ENCODE results near the gene FARP2. TPM values are rescaled to one million over a fixed set of nuclear protein-coding genes. Genes with fewer than 3 reads are reported as not detected.
"Not testable (repeated sequence)": the region's sequence is repeated elsewhere in the genome, so short reads cannot be mapped to it uniquely, and the experiment has no call there.

FARP2 gene
- total and polyA plus RNA-seq, 10 of the 15 experiments (the other 5 are each of a cell fraction or from before 2014, with no cell fraction given) = 5.5 to 67.5 (median 36.8) TPM

GRCh38 chr2:241522477-241522876, 166.4 kb downstream of the FARP2 start:
- Histone ChIP-seq H3K4me3 (no peak overlapping the region), H3K27me3 (replicated peaks in 1 of 2; ENCODE audit: control insufficient read depth in 2 of 2, insufficient read depth in 2 of 2, low read length in 1 of 2) (no peaks in the 10 kb centered on the region), H3K4me2 (ENCODE audit: control insufficient read depth, insufficient read depth) (no peak overlapping the region), H3K4me1 (ENCODE audit: control insufficient read depth, insufficient read depth, low read length) (no peaks in the 10 kb centered on the region; the same call in 1 of the 2 replicates), H3K36me3 (ENCODE audit: control insufficient read depth in 2 of 2, insufficient read depth in 2 of 2, low read length in 1 of 2) (no peaks in the 10 kb centered on the region), H3K79me2 (ENCODE audit: control insufficient read depth, insufficient read depth, low read length) (no peaks in the 10 kb centered on the region), H3K9me3 (replicated peaks; ENCODE audit: control insufficient read depth, insufficient read depth, low read length) (no peaks in the 10 kb centered on the region; the same call in 1 of the 3 replicates), H2AFZ (ENCODE audit: control insufficient read depth, low read depth, low read length) (no peak overlapping the region), H3K9ac (ENCODE audit: control insufficient read depth, insufficient read depth, low read length) (no peak overlapping the region), H4K20me1 (ENCODE audit: control insufficient read depth, insufficient read depth) (no peaks in the 10 kb centered on the region), H3K27ac (ENCODE audit: control insufficient read depth, insufficient read depth) (no peak overlapping the region)
- 25% methylated on average over 5 of the region's 5 CpGs for WGBS (ENCODE audit: insufficient coverage, insufficient replicate concordance, low lambda C conversion rate, missing lambda C conversion rate)
- CTCF ChIA-PET = no interaction called here
- POLR2A ChIA-PET = no interaction called here
- in situ Hi-C loops (cut with MboI) (no loop called here), intact Hi-C loops (cut with micrococcal nuclease; ENCODE audit: unreplicated experiment) (no loop called here)
- RAD21 ChIA-PET (ENCODE audit: unreplicated experiment) = no interaction called here
- BruUV-seq (replicated peaks) = no TSS peak
- TF ChIP-seq SIN3A (IDR thresholded peaks at IDR 0.05; ENCODE audit: low read depth, low read length) (no peak), TCF12 (IDR thresholded peaks at IDR 0.05; ENCODE audit: low read depth, low read length) (no peak), GABPA (IDR thresholded peaks at IDR 0.05; ENCODE audit: low read depth) (no peak), NR2C1 (IDR thresholded peaks at IDR 0.05) (no peak), CHD4 (IDR thresholded peaks at IDR 0.05) (no peak)
- TF ChIP-seq, protein P1, sequence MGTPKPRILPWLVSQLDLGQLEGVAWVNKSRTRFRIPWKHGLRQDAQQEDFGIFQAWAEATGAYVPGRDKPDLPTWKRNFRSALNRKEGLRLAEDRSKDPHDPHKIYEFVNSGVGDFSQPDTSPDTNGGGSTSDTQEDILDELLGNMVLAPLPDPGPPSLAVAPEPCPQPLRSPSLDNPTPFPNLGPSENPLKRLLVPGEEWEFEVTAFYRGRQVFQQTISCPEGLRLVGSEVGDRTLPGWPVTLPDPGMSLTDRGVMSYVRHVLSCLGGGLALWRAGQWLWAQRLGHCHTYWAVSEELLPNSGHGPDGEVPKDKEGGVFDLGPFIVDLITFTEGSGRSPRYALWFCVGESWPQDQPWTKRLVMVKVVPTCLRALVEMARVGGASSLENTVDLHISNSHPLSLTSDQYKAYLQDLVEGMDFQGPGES (IDR thresholded peaks at IDR 0.05) = no peak
- TF ChIP-seq, protein P2, sequence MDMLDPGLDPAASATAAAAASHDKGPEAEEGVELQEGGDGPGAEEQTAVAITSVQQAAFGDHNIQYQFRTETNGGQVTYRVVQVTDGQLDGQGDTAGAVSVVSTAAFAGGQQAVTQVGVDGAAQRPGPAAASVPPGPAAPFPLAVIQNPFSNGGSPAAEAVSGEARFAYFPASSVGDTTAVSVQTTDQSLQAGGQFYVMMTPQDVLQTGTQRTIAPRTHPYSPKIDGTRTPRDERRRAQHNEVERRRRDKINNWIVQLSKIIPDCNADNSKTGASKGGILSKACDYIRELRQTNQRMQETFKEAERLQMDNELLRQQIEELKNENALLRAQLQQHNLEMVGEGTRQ (IDR thresholded peaks at IDR 0.05; ENCODE audit: borderline replicate concordance, low read depth, low read length) = no peak
- no peak for DNase-seq (ENCODE audit: low read depth, low spot score)
- SMC1A ChIA-PET (ENCODE audit: uncharacterized antibody, unreplicated experiment) = no interaction called here
- no peak for ATAC-seq
- no peak for FAIRE-seq

DNA sequence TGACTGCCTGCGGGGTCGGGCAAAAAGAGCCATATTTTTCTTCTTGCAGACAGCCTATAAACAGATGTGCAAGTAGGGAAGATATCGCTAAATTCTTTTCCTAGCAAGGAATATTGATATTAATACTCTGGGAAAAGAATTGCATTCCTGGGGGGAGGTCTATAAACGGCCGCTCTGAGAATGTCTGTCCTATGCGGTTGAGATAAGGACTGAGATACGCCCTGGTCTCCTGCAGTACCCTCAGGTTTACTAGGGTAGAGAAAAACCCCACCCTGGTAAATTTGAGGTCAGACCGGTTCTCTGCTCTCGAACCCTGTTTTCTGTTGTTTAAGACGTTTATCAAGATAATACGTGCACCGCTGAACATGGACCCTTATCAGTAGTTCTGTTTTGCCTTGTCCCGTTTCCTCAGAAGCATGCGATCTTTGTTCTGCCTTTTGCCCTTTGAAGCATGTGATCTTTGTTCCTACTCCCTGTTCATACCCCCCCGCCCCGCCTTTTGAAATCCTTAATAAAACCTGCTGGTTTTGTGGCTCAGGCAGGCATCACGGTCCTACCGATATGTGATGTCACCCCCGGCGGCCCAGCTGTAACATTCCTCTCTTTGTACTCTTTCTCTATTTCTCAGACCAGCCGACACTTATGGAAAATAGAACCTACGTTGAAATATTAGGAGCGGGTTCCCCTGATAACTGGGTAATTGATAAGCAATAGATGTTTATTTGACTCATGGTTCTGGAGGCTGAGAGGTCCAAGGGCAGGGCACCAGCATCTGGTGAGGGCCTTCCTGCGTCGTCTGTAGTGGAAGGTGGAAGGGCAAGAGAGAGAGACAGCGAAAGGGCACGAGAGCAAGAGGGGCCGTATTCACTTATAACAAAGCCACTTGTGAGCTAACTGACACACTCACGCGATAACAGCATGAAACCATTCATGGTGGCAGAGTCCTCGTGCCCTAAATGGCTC, 170.0 kb downstream of the FARP2 start:
- intact Hi-C loops (cut with micrococcal nuclease; ENCODE audit: unreplicated experiment); CTCF ChIA-PET; BruUV-seq (replicated peaks); H3K4me3 ChIP-seq; H2AFZ ChIP-seq (ENCODE audit: control insufficient read depth, low read depth, low read length); H3K36me3 ChIP-seq (ENCODE audit: control insufficient read depth in 2 of 2, insufficient read depth in 2 of 2, low read length in 1 of 2); H3K27me3 ChIP-seq (replicated peaks in 1 of 2; ENCODE audit: control insufficient read depth in 2 of 2, insufficient read depth in 2 of 2, low read length in 1 of 2); FAIRE-seq; H4K20me1 ChIP-seq (ENCODE audit: control insufficient read depth, insufficient read depth); H3K9ac ChIP-seq (ENCODE audit: control insufficient read depth, insufficient read depth, low read length); H3K4me2 ChIP-seq (ENCODE audit: control insufficient read depth, insufficient read depth); H3K4me1 ChIP-seq (ENCODE audit: control insufficient read depth, insufficient read depth, low read length); POLR2A ChIA-PET; DNase-seq (ENCODE audit: low read depth, low spot score); H3K79me2 ChIP-seq (ENCODE audit: control insufficient read depth, insufficient read depth, low read length); in situ Hi-C loops (cut with MboI); H3K27ac ChIP-seq (ENCODE audit: control insufficient read depth, insufficient read depth); ATAC-seq; H3K9me3 ChIP-seq (replicated peaks; ENCODE audit: control insufficient read depth, insufficient read depth, low read length); RAD21 ChIA-PET (ENCODE audit: unreplicated experiment): not testable (repeated sequence)
- WGBS (ENCODE audit: insufficient coverage, insufficient replicate concordance, low lambda C conversion rate, missing lambda C conversion rate) = 72% methylated on average over 31 of the region's 31 CpGs
- SMC1A ChIA-PET (ENCODE audit: uncharacterized antibody, unreplicated experiment) = interaction anchor here (0.6 to 1.4 kb wide), 2 partner anchors 8 to 554 kb away, joined by 3 read pairs; no protein-coding TSS in a partner anchor

Measured in GM12878 (cell line).